NCI-H128 (cell line): ENCODE measurements around the gene SMIM29.
"Not testable (repeated sequence)": the region's sequence is repeated elsewhere in the genome, so short reads cannot be mapped to it uniquely, and the experiment has no call there.

ENCODE experiments used
- DNase-seq: peaks from one replicate; lab custom pipeline; 2025; ENCODE audit not compliant: unreplicated experiment; lab: John Stamatoyannopoulos, UW

SMIM29 gene

GRCh38 chr6:34269132-34269531 lies 20.3 kb upstream of the SMIM29 start:
- DNase-seq: not testable (repeated sequence)

GRCh38 chr6:34267746-34268145 lies 18.9 kb upstream of the SMIM29 start:
- no peak for DNase-seq

GRCh38 chr6:34263484-34263883 lies 14.7 kb upstream of the SMIM29 start:
- DNase-seq: not testable (repeated sequence)

GRCh38 chr6:34260576-34261267 lies 11.9 kb upstream of the SMIM29 start:
- no peak for DNase-seq

GRCh38 chr6:34259529-34260069 lies 10.8 kb upstream of the SMIM29 start:
- DNase-seq: no peak

GRCh38 chr6:34252395-34252794 lies 3.6 kb upstream of the SMIM29 start:
- not testable (repeated sequence) for DNase-seq

- DNase-seq: no peak
Measured at GRCh38 chr6:34249469-34250261, 859 bp upstream of the SMIM29 start.

GRCh38 chr6:34248198-34248726 lies 544 bp downstream of the SMIM29 start:
- no peak for DNase-seq

- DNase-seq: no peak
Measured at GRCh38 chr6:34247481-34248197, 1.2 kb downstream of the SMIM29 start.

GRCh38 chr6:34246563-34247391 lies 2.0 kb downstream of the SMIM29 start:
- DNase-seq: no peak

GRCh38 chr6:34246249-34246562 lies 2.6 kb downstream of the SMIM29 start:
- no peak for DNase-seq

GRCh38 chr6:34245761-34246140 lies 3.1 kb downstream of the SMIM29 start:
- DNase-seq: not testable (repeated sequence)

- DNase-seq: not testable (repeated sequence)
Measured at GRCh38 chr6:34245032-34245760, 3.6 kb downstream of the SMIM29 start.

- DNase-seq: no peak
Measured at GRCh38 chr6:34243901-34244884, 4.6 kb downstream of the SMIM29 start.

GRCh38 chr6:34243131-34243771 lies 5.6 kb downstream of the SMIM29 start:
- no peak for DNase-seq

GRCh38 chr6:34242252-34243130 lies 6.3 kb downstream of the SMIM29 start:
- no peak for DNase-seq
